GM12878 (cell line): ENCODE results near the gene PATJ. TPM values are rescaled to one million over a fixed set of nuclear protein-coding genes. Genes with fewer than 3 reads are reported as not detected.

Experiments
- ATAC-seq: fragments of 200-7000 bp; cut with Tn5 transposase; 3 replicates; pipeline ENCODE4 v1.9.1; 2020; ENCODE audit warnings: mild to moderate bottlenecking, moderate library complexity
- BruUV-seq: library from RNA; stranded (reverse); fragments of 400-500 nt; replicated peaks from 2 replicates; lab custom pipeline; 2021; lab: Mats Ljungman, UMichigan
- CTCF ChIA-PET: fragments of 300-600 bp; sonication (Branson Sonifier 250); formaldehyde crosslinking; extraction: SDS; loops from one replicate; lab custom pipeline; 2021; ENCODE audit warnings: inconsistent platforms; lab: Yijun Ruan, JAX
- POLR2A ChIA-PET: fragments of 350-600 bp; formaldehyde crosslinking; extraction: SDS; loops from one replicate; lab custom pipeline; 2021; ENCODE audit warnings: inconsistent platforms; lab: Charles Lee
- RAD21 ChIA-PET: fragments of 300-600 bp; sonication (Branson Sonifier 250); formaldehyde crosslinking; loops from one replicate; lab custom pipeline; 2023; ENCODE audit warnings: antibody characterized with exemption; ENCODE audit not compliant: unreplicated experiment; lab: Charles Lee
- SMC1A ChIA-PET: fragments of 300-600 bp; sonication (Branson Sonifier 250); formaldehyde crosslinking; loops from one replicate; lab custom pipeline; 2023; ENCODE audit not compliant: unreplicated experiment, uncharacterized antibody; lab: Charles Lee
- DNase-seq: peaks from one replicate; pipeline ENCODE4 v3.0.0-alpha.2; 2011; ENCODE audit warnings: low read depth, low spot score
- FAIRE-seq: peaks from 3 replicates; lab custom pipeline; 2011; peaks lifted over from hg19 to GRCh38; lab: Jason Lieb, UNC
- H2AFZ ChIP-seq: 2 replicates; pipeline ENCODE4 v1.6.0; 2011; ENCODE audit warnings: low read depth, low read length, control low read depth; ENCODE audit not compliant: control insufficient read depth
- H3K27ac ChIP-seq: 2 replicates; pipeline ENCODE4 v1.5.1; 2011; ENCODE audit warnings: control low read depth; ENCODE audit not compliant: control insufficient read depth, insufficient read depth
- H3K27me3 ChIP-seq, 2 experiments: replicated peaks in 1 of 2; 2 replicates each; pipeline versions ENCODE4 v1.6.0 to v1.6.1; 2011; ENCODE audit warnings: low read length in 1 of 2; ENCODE audit not compliant: control insufficient read depth in 2 of 2, insufficient read depth in 2 of 2
- H3K36me3 ChIP-seq, 2 experiments: 2 replicates each; pipeline ENCODE4 v1.5.1; 2011; ENCODE audit warnings: low read length in 1 of 2; ENCODE audit not compliant: control insufficient read depth in 2 of 2, insufficient read depth in 2 of 2
- H3K4me1 ChIP-seq: 2 replicates; pipeline ENCODE4 v1.6.1; 2011; ENCODE audit warnings: mild to moderate bottlenecking, low read length, moderate library complexity, mixed read lengths; ENCODE audit not compliant: control insufficient read depth, insufficient read depth
- H3K4me2 ChIP-seq: 2 replicates; pipeline ENCODE4 v1.6.0; 2011; ENCODE audit warnings: control low read depth; ENCODE audit not compliant: control insufficient read depth, insufficient read depth
- H3K4me3 ChIP-seq: fragments of 200-600 bp; sonication (generic); 2 replicates; pipeline ENCODE4 v1.5.1; 2016
- H3K79me2 ChIP-seq: 2 replicates; pipeline ENCODE4 v1.6.0; 2011; ENCODE audit warnings: low read length; ENCODE audit not compliant: control insufficient read depth, insufficient read depth
- H3K9ac ChIP-seq: 2 replicates; pipeline ENCODE4 v1.8.0; 2011; ENCODE audit warnings: low read length, control low read depth, mixed read lengths; ENCODE audit not compliant: control insufficient read depth, insufficient read depth
- H3K9me3 ChIP-seq: replicated peaks from 3 replicates; pipeline ENCODE4 v1.5.1; 2011; ENCODE audit warnings: mild to moderate bottlenecking, low read length; ENCODE audit not compliant: control insufficient read depth, insufficient read depth
- H4K20me1 ChIP-seq: 2 replicates; pipeline ENCODE4 v1.6.0; 2011; ENCODE audit not compliant: control insufficient read depth, insufficient read depth
- CHD2 ChIP-seq: IDR thresholded peaks from 2 replicates; pipeline ENCODE4 v1.6.1; 2011; ENCODE audit warnings: low read depth, low read length, improper control_type of control experiment, borderline replicate concordance
- EGR1 ChIP-seq, 2 experiments: IDR thresholded peaks; 1 replicate in 1 of 2; 2 replicates in 1 of 2; pipeline ENCODE4 v1.6.1; 2011 to 2012; ENCODE audit warnings: low read depth in 2 of 2, low read length in 2 of 2, borderline replicate concordance in 1 of 2, mild to moderate bottlenecking in 1 of 2, moderate library complexity in 1 of 2
- EP300 ChIP-seq, 2 experiments: fragments of 150-350 bp in 1 of 2; IDR thresholded peaks; 2 replicates each; pipeline ENCODE4 v1.6.1; 2011 to 2012; ENCODE audit warnings: low read depth in 2 of 2, low read length in 2 of 2, borderline replicate concordance in 1 of 2, improper control_type of control experiment in 1 of 2, inconsistent platforms in 1 of 2; ENCODE audit not compliant: control insufficient read depth in 1 of 2
- ESRRA ChIP-seq: IDR thresholded peaks from 2 replicates; pipeline ENCODE4 v1.6.1; 2012; ENCODE audit warnings: mild to moderate bottlenecking, low read length, improper control_type of control experiment
- FOXM1 ChIP-seq: IDR thresholded peaks from 2 replicates; pipeline ENCODE4 v1.6.1; 2012; ENCODE audit warnings: low read depth, mild to moderate bottlenecking, inconsistent platforms, low read length, moderate library complexity
- JUNB ChIP-seq: IDR thresholded peaks from 2 replicates; pipeline ENCODE4 v1.6.1; 2016; ENCODE audit warnings: antibody characterized with exemption, mild to moderate bottlenecking
- NFYA ChIP-seq: IDR thresholded peaks from 2 replicates; pipeline ENCODE4 v1.6.1; 2011; ENCODE audit warnings: low read depth, mild to moderate bottlenecking, low read length, improper control_type of control experiment, borderline replicate concordance
- POLR2AphosphoS5 ChIP-seq: IDR thresholded peaks from 2 replicates; pipeline ENCODE4 v1.6.1; 2011; ENCODE audit warnings: mild to moderate bottlenecking, low read length, inconsistent platforms
- SIX5 ChIP-seq: IDR thresholded peaks from 2 replicates; pipeline ENCODE4 v1.6.1; 2011; ENCODE audit warnings: mild to moderate bottlenecking, low read depth, low read length, moderate library complexity; ENCODE audit not compliant: severe bottlenecking
- SPI1 ChIP-seq: IDR thresholded peaks from 2 replicates; pipeline ENCODE4 v1.6.1; 2011; ENCODE audit warnings: low read depth, mild to moderate bottlenecking, low read length, moderate library complexity, borderline replicate concordance; ENCODE audit not compliant: insufficient read depth
- SUPT20H ChIP-seq: IDR thresholded peaks from 2 replicates; pipeline ENCODE4 v1.6.1; 2011; ENCODE audit warnings: low read depth, mild to moderate bottlenecking, low read length, moderate library complexity, borderline replicate concordance; ENCODE audit not compliant: control insufficient read depth
- TCF12 ChIP-seq: IDR thresholded peaks from 2 replicates; pipeline ENCODE4 v1.6.1; 2011; ENCODE audit warnings: low read depth, mild to moderate bottlenecking, low read length
- YBX1 ChIP-seq: fragments of 450-650 bp; IDR thresholded peaks from 2 replicates; pipeline ENCODE4 v1.6.1; 2016; ENCODE audit warnings: antibody characterized with exemption
- WGBS: methylation state at CpG from one replicate; pipeline ENCODE4 v1.1.6; 2016; ENCODE audit warnings: low lambda C conversion rate; ENCODE audit not compliant: insufficient replicate concordance, insufficient coverage; ENCODE audit errors: missing lambda C conversion rate; 5-methylcytosine and 5-hydroxymethylcytosine counted together
- in situ Hi-C: fragments of 300-500 bp; cut with MboI; formaldehyde crosslinking; loops from 9 replicates; pipeline ENCODE4 v1.14.3; 2018; ENCODE audit warnings: mixed read lengths
- intact Hi-C: fragments of 100-400 bp; cut with micrococcal nuclease; formaldehyde crosslinking; loops from one replicate; pipeline ENCODE4 v1.14.2; 2022; ENCODE audit not compliant: unreplicated experiment
- polyA plus RNA-seq, 11 experiments: library from polyadenylated mRNA; depleted of rRNA in 4 of 11; unstranded in 6 of 11; stranded (reverse) in 5 of 11; fragments of >200 nt; fragmentation: Nextera tagmentation in 4 of 11; fragmentation: Illumina TruSeq in 1 of 11; extraction: Ambion mirVana in 4 of 11; extraction: Trizol in 1 of 11; gene quantifications; 1 replicate in 1 of 11; 2 replicates in 10 of 11; pipeline versions ENCODE4 v1.2.1 to v1.2.3, GENCODE V29; 2011 to 2016; ENCODE audit warnings: inconsistent platforms in 2 of 11, missing spikeins in 2 of 11, low read depth in 1 of 11
- total RNA-seq, 4 experiments: library from RNA; depleted of rRNA in 3 of 4; stranded (reverse); fragments of >200 nt in 3 of 4; fragmentation: Illumina TruSeq in 1 of 4; extraction: Trizol in 1 of 4; gene quantifications; 2 replicates each; pipeline versions ENCODE4 v1.2.1 to v1.2.3, GENCODE V29; 2013 to 2021
- TF ChIP-seq, protein P1 (sequence below): IDR thresholded peaks from 2 replicates; pipeline ENCODE4 v1.6.1; 2011; ENCODE audit warnings: borderline replicate concordance, low read depth, mild to moderate bottlenecking, moderate library complexity, low read length; ENCODE audit not compliant: insufficient read depth, poor library complexity, severe bottlenecking

The PATJ gene
- total and polyA plus RNA-seq, 10 of the 15 experiments (the other 5 are each of a cell fraction or from before 2014, with no cell fraction given) = 2.8 to 13.9 (median 6.9) TPM

DNA sequence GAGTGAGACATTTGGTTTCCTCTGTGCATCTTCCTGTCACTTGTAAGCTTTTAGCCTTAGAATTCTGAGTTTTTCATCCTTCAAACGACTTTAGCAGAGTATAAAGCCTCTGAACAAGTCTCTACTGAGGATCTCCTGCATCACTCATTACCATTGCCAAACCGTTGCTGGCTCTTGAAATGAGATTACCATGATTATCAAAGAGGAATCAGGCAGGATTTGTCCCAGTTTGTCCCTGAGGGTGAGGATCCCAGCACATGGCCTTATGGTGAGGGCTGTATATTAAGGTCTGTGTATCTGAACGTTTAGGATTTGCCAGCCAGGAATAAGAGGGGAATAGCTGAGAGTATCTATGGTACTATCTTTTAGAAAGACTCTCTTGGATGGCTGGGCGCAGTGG, 282.9 kb downstream of the PATJ start:
- in situ Hi-C loops = no loop called here
- ChIA-PET SMC1A (no interaction called here), RAD21 (no interaction called here), POLR2A (no interaction called here), CTCF (no interaction called here)
- DNase-seq (no peak), ATAC-seq (no peak)
- no peak overlapping the region for H3K4me3 ChIP-seq
- no peak overlapping the region for H3K4me2 ChIP-seq
- intact Hi-C loops = no loop called here
- H3K9ac ChIP-seq = no peak overlapping the region
- H3K9me3 ChIP-seq = no peaks in the 10 kb centered on the region
- no TSS peak for BruUV-seq
- H3K27ac ChIP-seq = no peak overlapping the region
- H4K20me1 ChIP-seq = no peaks in the 10 kb centered on the region
- 22% methylated on average over 4 of the region's 4 CpGs for WGBS
- H3K27me3 ChIP-seq = no peaks in the 10 kb centered on the region
- no peaks in the 10 kb centered on the region for H3K36me3 ChIP-seq
- no peaks in the 10 kb centered on the region for H3K79me2 ChIP-seq
- no peaks in the 10 kb centered on the region for H3K4me1 ChIP-seq
- no peak overlapping the region for H2AFZ ChIP-seq
- no peak for TF ChIP-seq SPI1
- TF ChIP-seq, all 136 proteins: peak for 0
- FAIRE-seq = no peak

DNA sequence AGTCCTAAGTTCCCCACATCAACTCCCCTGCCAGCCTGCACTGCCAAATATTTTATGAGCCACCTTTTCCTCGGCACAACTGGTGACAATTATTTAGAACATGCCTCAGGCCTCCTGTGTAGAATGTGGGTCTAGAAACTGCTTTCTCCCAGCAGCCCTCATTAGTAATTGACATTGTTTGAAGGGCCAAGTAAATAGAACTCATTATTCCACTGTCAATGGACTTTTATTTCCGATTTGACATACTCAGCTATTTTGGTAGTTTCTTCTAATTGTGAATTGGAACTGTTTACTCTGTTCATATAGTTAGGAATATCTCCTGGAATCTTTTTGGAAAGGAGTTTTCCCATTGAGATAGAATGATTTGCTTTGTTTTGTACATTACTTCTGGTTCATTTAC, 283.6 kb downstream of the PATJ start:
- H3K9ac ChIP-seq = no peak overlapping the region
- H3K9me3 ChIP-seq = no peaks in the 10 kb centered on the region
- H2AFZ ChIP-seq = no peak overlapping the region
- ChIA-PET SMC1A (no interaction called here), POLR2A (no interaction called here), RAD21 (no interaction called here), CTCF (no interaction called here)
- in situ Hi-C loops (no loop called here), intact Hi-C loops (no loop called here)
- no peak for TF ChIP-seq EP300 (IDR thresholded peaks at IDR 0.05; ENCODE audit: borderline replicate concordance in 1 of 2, control insufficient read depth in 1 of 2, low read depth in 2 of 2, low read length in 2 of 2)
- TF ChIP-seq JUNB = no peak
- TF ChIP-seq SIX5 = no peak
- no peak for TF ChIP-seq NFYA
- TF ChIP-seq POLR2AphosphoS5 = no peak
- no peak for TF ChIP-seq TCF12
- TF ChIP-seq FOXM1 = no peak
- TF ChIP-seq, protein P1, sequence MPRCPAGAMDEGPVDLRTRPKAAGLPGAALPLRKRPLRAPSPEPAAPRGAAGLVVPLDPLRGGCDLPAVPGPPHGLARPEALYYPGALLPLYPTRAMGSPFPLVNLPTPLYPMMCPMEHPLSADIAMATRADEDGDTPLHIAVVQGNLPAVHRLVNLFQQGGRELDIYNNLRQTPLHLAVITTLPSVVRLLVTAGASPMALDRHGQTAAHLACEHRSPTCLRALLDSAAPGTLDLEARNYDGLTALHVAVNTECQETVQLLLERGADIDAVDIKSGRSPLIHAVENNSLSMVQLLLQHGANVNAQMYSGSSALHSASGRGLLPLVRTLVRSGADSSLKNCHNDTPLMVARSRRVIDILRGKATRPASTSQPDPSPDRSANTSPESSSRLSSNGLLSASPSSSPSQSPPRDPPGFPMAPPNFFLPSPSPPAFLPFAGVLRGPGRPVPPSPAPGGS = no peak
- no peak for TF ChIP-seq SUPT20H
- TF ChIP-seq EGR1 (IDR thresholded peaks at IDR 0.05; ENCODE audit: borderline replicate concordance in 1 of 2, low read depth in 2 of 2, low read length in 2 of 2) = no peak
- TF ChIP-seq CHD2 = no peak
- TF ChIP-seq ESRRA = no peak
- TF ChIP-seq YBX1 = no peak
- H4K20me1 ChIP-seq = no peaks in the 10 kb centered on the region
- no peaks in the 10 kb centered on the region for H3K27me3 ChIP-seq
- WGBS = 85% methylated on average over 2 of the region's 2 CpGs
- no TSS peak for BruUV-seq
- H3K36me3 ChIP-seq = no peaks in the 10 kb centered on the region
- H3K79me2 ChIP-seq = no peaks in the 10 kb centered on the region
- DNase-seq (no peak), ATAC-seq (no peak), FAIRE-seq (no peak)
- H3K4me3 ChIP-seq = no peak overlapping the region
- no peaks in the 10 kb centered on the region for H3K4me1 ChIP-seq
- no peak overlapping the region for H3K27ac ChIP-seq
- H3K4me2 ChIP-seq = no peak overlapping the region
